Skeletal muscle cell (primary cell): ENCODE data around the gene TBC1D2B.

Experiments
- DNase-seq: peaks from one replicate; pipeline ENCODE4 v3.0.0-alpha.2; 2010; ENCODE audit warnings: low read depth
- H3K4me3 ChIP-seq: 2 replicates; pipeline ENCODE4 v1.5.1; 2011; ENCODE audit warnings: low read depth, mild to moderate bottlenecking, control low read depth, low read length, moderate library complexity

TBC1D2B gene

DNA sequence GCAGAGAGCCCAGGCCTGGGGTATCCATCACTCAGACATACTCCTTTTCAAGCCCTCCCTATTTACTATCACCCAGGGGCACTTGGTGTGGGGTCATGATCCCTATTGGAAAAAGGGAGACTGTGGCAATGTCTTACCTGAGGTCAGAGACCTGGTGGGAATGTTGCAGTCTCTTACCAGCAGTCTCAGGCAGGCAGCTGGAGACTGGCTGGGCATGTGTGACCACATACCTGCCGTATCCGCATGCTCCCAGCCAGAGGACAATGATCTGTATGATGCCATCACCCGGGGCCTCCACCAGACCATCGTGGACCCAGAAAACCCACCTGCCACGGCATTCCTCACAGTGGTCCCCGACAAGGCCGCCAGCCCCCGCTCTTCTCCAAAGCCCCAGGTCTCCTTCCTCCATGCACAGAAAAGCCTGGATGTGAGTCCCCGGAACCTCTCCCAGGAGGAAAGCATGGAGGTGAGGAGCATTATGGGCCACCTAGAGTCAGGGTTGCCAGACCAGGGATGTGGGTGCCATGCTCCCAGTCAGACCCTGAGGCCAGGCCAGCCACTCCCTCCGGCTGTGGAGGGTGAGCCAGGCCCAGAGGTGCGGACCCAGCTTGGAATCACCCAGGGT, 20.7 kb upstream of the TBC1D2B start:
- no peak for DNase-seq
- no peak overlapping the region for H3K4me3 ChIP-seq

DNA sequence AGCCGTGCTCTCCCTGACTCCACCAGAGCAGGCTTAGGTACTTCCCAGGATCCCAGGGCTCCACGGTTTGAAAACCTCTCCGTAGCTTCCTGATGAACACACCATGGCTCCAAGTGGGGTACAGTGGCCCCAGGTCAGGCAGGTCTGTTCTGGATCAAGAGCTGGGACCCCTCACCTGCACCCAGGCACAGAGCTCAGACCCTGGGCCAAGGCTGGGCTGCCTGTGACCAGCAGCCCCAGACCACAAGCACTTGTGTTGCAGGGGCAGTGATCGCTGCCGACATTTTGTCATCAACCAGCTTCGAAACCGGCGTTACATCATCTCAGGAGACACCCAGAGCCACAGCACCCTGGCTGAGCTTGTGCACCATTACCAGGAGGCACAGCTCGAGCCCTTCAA, 20.2 kb upstream of the TBC1D2B start:
- DNase-seq: no peak
- H3K4me3 ChIP-seq: no peak overlapping the region

DNA sequence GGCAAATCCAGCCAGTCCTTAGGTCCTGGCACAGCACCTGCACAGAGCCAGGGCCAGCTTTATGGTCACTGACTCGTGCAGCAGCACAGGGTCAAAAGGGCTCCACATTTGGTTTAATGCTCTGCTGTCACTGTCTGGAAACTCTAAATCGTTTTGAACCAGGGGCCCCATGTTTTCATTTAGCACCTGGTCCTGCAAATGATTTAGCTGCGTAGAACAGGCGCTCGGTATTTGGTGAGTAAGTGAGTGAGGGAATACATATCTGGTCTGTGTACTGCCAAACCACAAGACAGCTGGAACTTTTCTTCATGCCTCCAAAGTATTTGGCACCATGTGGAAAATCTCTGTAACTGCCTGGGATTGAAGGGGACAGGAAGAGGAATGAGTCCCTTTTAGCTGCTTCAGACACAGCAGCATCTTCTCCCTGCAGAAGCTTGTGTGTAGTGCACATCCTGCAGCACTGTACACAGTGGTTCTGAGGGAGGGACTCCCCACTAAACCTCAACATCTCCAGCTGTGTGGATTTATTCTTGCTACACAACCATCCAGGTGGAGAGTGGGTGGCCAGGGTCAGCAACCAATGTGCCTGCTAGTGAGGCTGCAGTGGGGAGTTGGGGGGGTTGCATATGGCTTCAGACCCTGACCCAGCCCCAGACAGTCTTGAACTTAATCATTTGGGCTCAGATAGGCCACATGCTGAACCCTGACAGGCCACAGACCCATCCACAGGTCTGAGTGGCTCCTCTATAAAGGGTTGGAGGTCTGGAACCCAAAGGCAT, 15.9 kb upstream of the TBC1D2B start:
- H3K4me3 ChIP-seq: no peak overlapping the region
- DNase-seq: peak; percentile 77

DNA sequence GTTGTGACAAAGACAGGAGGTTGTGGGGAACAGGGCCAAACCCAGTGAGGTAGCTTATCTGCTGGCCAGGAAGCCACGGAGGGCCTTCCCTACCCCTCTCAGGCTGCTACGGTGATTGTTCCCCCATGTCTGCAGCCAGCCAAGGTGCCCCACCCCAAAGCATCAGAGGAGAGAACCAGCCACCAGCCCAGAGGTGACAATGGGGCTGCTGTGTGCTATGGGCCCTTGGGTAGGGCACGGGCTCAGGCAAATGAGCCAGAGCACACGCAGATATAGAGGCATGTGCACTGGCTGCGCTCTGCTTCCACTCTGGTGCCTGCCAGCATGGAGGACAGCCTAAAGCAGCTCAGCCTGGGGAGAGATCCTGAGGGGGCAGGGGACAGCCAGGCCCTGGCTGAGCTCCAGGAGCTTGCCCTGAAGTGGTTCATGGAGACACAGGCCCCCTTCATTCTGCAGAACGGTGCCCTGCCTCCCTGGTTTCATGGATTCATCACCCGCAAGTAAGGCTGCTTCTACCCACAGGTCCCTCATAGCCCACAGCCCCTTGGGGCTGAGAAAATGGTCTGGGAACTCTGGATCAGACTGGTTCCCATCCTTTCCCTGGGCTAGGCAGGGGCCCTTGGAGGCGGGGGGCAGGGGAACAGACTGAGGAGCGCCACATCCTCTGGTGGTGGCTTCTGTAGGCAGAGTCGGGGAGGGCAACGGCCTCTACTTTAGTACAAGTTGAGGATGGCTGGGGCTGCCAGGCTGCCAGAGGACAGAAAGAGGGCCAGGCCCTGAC, 14.9 kb upstream of the TBC1D2B start, which contains the start of gene SH2D7:
SH2D7 (plus strand) TSS at position 301 of the 781 bp plus-strand sequence; CDS start at position 325, 24 bp downstream.
- no peak for DNase-seq

DNA sequence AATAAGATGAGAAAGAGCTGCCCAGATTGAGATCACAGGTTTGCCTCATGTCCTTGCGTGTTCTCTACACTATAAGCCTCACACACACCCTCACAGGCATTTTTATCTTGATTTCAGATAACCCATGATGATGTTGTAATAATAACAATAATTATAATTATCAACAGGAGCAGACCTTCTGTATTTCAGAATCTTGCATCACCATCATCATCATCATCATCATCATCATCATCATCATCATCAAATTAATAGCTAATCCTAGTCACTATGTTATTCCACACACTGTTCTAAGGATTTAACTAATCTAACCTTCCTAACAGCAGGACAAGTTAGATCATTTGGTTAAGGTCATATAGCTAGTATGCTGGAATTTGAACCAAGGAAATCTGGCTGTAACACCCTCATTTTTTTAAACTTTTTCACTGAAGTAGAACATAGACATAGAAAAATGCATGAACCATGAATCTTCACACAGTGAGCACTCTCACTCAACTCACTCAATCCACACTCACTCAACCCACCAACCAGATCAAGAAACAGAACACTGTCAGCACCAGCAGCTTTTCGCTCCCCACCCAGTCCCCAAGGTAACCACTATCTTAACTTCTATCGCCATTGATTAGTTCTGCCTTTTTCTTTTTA, 13.0 kb upstream of the TBC1D2B start:
- DNase-seq: no peak
- H3K4me3 ChIP-seq: no peak overlapping the region

More for the DNA sequence above, 14.9 kb upstream of the TBC1D2B start, which contains the start of gene SH2D7:
- H3K4me3 ChIP-seq: no peak within 1 kb of the TSS

DNA sequence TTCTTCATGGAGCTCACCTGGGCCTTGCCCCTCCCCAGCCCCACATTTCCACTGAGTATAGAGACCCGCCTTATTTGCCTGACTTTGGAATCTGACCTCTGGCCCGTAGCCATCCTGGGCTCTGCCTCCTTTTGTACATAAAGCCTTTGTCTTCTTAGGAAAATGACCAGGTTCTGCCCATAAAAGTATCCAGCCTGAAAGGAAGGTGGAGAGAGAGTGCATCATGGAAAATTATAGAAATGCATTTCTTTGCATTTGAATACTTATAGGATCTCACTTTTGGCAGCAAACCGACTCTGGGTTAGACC, 11.2 kb upstream of the TBC1D2B start:
- DNase-seq: no peak
- H3K4me3 ChIP-seq: no peak overlapping the region

DNA sequence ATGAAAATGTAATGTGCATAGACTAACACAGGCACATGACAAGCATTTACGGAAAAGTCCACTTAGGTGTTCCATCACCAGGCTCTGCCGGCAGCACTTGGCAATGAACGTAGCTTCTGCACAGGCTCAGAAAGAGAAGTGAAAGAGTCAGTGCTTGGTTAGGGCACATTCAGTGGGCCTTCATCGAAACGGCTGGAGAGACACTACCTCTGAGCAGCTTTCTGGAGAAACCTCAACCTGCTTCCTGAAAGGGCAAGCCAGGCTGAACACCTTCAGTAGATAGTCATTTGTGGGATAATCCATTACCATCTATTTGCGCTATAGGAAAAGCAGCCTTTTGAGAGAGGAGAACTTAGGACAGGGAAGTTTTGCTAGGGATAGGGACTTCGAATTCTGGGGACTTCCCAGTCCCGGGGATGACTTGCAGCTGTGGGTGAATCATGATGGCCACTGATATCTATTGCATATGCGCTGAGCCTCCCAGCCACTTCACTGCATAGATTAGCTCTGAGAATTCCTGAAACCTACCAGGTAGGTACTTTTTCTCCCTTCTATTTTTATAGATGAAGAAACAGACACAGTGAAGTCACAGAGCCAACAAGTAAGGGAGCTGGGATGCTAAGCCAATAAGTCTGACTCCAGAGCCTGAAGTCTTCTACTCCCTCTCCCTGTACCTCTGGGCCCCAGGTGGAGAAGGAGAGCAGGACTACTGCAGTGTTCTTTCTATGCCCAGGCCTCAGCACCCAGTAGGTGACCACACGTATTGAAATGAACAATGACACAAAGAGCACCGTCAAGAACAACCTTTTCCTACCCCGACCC, 10.7 kb upstream of the TBC1D2B start:
- no peak for DNase-seq
- no peak overlapping the region for H3K4me3 ChIP-seq

DNA sequence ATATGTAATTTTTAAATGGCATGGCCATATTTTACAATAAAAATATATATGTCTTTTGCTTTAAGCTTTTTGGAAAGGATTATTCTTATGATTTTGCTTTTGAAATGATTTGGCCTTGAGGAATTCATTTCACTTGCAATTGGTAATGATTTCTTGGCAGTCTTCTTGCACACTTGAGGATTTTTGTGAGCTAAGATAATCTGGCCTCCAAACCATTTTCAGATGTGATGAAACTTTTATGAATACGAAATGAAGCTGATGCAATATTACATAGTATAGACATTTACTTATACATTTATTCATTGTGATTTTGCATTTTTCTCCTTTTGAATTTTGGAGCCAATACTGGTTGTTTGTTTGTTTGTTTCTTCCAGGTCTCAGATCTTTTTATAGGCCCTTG, 8.4 kb upstream of the TBC1D2B start:
- no peak overlapping the region for H3K4me3 ChIP-seq
- DNase-seq: no peak

DNA sequence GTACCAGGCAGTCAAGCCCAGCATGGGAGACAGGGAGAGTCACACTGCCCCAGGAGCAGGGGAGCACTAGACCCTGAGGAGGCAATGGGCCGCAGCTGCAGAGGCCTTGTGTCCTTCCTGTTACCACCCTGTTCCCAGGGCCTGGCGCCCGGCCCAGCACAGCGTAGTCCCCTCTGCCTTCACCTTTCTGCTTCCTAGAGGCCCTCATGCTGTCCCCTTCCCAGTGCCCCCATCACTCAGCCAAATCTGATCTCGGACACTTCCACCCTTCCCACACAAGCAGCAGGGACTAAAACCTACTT, 6.9 kb upstream of the TBC1D2B start:
- H3K4me3 ChIP-seq: no peak overlapping the region
- no peak for DNase-seq

DNA sequence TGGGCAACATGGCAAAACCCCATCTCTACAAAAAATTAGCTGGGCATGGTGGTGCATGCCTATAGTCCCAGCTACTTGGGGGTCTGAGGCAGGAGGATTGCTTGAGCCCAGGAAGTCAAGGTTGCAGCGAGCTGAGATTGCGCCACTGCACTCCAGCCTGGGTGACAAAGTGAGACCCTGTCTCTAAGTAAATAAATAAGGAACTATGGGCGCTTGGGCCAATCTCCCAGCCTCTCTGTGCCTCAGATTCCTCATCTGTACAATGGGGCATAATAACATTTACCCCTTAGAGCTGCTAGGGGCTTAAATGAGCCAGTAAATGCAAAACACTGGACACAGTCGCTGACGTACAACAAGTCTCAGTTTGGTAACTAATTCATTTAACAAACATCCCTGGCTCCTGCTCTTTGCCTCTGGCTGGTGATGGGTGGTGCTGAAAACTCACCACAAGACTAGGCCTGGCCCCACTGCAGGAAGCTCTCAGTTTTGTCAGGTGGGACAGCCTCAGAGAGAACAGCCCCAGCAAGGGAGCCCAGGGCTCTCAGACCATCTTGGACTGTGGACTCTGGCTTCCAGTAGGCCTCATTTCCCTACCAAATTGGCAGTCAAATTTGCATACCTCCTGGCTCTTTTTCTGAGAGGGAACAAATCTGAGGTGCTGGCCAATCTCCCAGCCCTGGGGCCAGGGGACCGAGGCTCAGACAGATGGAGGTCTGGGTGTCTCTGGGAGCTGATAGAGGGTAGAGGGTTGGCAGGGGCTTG, 6.4 kb upstream of the TBC1D2B start:
- no peak overlapping the region for H3K4me3 ChIP-seq
- no peak for DNase-seq

DNA sequence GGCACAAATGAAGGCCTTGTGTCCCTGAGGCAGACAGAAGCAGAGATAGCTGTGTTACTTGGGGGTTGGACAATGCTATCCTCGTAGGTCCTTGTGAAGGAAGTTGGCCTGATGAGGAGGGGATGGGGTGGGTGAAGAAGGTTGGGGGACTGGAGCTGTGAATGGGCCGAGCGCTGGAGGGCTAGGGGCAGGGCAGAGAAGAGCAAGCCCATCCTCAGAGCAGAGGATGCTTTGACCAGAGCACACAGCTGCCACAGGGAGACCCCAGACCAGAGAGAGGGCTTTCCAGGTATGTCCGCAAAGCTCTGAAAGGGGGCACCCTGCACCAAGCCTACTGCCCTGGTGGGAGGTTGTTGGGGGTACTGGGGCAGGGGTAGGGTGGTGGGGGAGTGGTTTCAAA, 5.7 kb upstream of the TBC1D2B start:
- H3K4me3 ChIP-seq: no peak overlapping the region
- DNase-seq: no peak

DNA sequence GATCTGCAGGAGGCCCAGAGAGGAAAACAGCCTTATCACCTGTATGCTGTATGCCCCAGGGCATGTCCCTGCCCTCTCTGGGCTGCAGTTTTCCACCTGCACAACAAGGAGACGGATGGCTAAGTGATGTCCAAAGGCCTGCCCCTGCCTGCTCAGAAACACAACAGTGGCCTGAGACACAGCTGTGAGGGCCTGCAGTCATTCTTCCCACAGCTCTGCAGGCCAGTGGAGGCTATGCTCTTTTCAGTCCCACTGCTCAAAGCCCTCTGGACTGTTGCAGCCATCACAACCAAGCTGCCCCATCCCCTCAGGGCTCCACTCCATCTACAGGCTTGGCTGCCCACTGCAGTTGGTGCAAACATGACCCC, 5.2 kb upstream of the TBC1D2B start:
- no peak overlapping the region for H3K4me3 ChIP-seq
- DNase-seq: no peak

DNA sequence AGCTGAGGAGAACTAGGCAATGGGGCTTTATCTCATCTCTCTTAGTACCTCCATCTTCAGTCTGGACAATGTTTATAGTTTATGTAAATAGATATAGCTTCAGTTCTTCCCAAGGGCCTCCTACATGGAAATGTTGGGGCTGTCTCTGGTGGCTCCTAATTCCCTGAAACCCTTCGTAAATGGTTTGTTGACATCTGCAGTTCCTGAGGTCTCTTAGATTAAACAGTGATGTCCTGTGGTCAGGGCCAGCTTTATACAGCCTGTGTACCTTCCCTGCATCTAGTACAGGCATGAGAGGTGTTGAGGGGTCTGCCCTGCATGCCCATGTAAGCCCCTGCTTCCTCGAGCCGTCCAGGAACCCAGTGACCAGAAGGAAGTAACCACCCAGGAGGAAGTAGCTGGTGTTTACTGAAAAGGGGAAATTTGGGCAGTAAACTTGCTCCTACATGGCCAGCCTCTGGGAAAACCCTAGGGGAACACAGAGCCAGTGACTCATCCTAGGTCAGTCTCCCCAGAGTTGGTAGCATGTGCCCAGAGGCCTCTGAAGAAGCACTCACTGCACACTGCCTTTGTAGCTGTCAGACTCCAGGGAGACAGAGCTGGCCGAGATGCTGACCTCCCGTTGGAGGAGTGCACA, 4.7 kb upstream of the TBC1D2B start:
- no peak overlapping the region for H3K4me3 ChIP-seq
- DNase-seq: no peak

DNA sequence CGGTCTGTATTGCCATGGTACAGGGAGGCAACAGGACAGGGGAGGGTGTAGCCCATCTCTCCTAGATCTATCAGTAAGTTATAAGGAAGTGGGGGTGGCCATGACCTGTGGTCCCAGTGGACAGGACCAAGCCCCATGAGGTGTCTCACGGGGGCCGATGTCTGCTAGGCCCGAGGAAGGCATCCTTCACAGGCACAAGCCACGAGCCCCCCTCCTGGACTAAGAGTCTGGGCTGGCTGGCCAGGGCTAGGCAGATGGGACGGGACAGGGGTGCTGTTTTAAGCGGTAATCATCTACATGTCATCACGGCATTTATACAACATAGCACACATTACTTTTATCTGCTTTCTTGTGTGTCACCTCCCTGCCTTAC, 2.6 kb upstream of the TBC1D2B start:
- no peak overlapping the region for H3K4me3 ChIP-seq
- no peak for DNase-seq

DNA sequence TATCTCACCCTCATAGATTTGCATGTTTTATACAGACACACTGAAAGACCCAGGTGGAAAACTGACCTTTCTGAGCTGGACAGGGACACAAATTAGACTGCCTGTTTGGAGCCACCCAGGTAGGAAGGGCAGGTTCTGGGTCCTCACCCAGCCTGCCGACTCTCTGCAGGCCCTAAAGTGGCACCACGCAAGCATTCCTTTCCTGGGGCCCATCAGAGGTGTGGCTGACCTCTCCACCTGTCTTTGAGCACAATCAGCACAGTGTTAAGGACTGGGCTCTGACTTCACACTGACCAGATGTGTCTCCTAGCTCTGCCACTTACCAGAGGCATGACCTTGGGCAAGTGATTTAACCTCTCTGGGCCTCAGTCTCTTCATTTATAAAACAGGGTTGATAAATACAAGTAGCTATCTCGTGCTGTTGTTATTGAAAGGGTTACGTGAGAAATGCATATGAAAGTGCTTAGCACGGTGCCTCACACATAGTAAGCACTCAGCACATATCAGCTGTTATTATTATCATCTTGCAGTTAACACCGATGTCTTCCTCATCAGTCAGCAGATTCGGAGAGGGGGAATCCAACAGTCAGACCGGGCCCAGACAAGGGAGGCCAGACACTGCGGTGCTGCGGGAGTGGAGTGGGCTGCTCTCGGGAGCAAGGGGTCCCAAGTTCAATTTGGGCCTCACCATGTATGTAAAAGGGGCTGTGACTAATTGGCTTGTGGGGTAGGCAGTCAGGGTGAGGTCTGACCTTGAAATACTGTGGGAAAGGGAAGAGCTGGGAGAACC, 2.0 kb upstream of the TBC1D2B start:
- H3K4me3 ChIP-seq: no peak overlapping the region
- DNase-seq: no peak

DNA sequence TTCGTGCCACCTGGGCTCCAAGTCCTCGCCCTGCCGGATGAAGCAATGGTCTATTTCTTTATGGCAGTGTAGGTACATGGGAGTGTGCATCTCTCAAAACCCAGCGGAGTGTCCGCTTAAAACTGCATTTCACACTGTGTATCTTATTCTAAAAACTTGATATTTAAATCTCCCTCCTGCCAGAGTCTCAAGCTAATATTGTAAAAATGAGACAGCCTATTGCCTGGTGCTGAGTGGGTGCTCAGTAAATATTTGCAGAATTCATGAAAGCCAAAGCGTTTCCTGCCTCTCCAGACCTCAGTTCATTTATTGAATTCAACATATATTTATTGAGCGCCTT, 330 bp upstream of the TBC1D2B start:
- no peak for DNase-seq
- H3K4me3 ChIP-seq: peak overlapping the region; percentile 58

DNA sequence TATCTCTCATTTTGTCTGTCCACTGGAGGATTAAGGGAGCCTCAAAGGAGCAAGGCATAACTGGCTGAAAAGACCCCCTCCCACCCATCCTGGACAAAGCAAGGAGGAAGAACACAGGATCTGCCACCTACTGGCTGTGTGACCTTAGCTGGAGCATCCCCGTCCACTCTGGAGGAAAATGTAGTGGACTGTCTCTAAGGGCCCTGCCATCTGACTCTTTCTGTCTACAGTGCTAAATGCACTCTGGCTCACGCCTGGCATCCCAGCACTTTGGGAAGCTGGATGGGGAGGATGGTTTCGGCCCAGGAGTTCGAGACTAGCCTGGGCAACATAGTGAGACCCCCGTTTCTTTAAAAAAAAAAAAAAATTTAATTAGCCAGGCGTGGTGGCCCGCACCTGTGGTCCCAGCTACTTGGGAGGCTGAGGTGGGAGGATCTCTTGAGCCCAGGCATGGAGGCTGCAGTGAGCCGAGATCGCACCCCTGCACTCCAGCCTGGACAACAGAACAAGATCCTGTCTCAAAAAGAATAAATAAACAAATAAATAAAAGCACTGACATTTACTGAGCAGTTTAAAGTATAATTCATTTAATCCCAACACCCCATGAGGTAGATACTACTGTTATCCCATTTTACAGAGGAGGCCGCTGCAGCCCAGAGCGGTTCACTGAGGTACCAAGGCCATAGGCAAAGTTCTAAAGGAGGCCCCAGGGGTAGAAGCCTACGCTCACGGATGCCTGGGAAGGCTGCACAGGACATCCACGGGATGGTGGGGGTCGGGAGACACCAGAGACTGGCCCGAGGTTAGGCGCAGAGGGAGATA, 1.1 kb downstream of the TBC1D2B start:
- DNase-seq: no peak
- H3K4me3 ChIP-seq: peak overlapping the region; percentile 58
